ENCODE measurements around the gene HIRIP3.

DNA sequence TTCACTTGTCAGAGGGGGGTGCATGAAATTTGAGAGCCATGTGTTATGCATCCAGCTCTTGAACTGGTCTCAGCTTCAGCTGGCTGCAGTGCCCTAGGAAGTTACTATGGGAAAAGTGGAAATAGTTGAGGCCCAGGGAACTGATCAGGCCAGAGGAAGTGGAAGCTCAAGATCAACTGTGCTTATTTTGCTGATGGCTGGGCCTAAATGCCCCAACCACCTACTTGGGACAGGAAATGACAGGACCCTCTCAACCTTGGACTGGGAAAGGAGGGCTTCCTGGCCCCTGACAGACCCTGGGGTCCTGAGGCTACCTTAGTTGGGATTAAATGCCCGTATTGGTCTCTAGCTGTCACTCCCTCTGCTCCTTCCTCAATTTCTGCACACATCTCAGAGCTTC lies 22.9 kb downstream of the HIRIP3 start:
- TF ChIP-seq, protein P1, sequence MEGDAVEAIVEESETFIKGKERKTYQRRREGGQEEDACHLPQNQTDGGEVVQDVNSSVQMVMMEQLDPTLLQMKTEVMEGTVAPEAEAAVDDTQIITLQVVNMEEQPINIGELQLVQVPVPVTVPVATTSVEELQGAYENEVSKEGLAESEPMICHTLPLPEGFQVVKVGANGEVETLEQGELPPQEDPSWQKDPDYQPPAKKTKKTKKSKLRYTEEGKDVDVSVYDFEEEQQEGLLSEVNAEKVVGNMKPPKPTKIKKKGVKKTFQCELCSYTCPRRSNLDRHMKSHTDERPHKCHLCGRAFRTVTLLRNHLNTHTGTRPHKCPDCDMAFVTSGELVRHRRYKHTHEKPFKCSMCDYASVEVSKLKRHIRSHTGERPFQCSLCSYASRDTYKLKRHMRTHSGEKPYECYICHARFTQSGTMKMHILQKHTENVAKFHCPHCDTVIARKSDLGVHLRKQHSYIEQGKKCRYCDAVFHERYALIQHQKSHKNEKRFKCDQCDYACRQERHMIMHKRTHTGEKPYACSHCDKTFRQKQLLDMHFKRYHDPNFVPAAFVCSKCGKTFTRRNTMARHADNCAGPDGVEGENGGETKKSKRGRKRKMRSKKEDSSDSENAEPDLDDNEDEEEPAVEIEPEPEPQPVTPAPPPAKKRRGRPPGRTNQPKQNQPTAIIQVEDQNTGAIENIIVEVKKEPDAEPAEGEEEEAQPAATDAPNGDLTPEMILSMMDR (IDR thresholded peaks at IDR 0.05) = no peak
- TF ChIP-seq ZFX (IDR thresholded peaks at IDR 0.05; ENCODE audit: borderline replicate concordance) = no peak

All from 22Rv1 (cell line).